Stimulated activated naive CD4-positive, alpha-beta T cell (primary cell): ENCODE data around the gene RNF128.

Experiments used
- DNase-seq, 6 experiments: peaks; one replicate each; lab custom pipeline; 2025; lab: John Stamatoyannopoulos, UW

The RNF128 gene, protein sequence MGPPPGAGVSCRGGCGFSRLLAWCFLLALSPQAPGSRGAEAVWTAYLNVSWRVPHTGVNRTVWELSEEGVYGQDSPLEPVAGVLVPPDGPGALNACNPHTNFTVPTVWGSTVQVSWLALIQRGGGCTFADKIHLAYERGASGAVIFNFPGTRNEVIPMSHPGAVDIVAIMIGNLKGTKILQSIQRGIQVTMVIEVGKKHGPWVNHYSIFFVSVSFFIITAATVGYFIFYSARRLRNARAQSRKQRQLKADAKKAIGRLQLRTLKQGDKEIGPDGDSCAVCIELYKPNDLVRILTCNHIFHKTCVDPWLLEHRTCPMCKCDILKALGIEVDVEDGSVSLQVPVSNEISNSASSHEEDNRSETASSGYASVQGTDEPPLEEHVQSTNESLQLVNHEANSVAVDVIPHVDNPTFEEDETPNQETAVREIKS

GRCh38 chrX:106726485-106727437 lies at the start of gene RNF128:
Gene RNF128 (plus strand): TSS chrX:106726701. CDS start chrX:106726914, 213 bp downstream.
- no peak for DNase-seq

- DNase-seq: no peak
Measured at GRCh38 chrX:106680716-106681115, 45.8 kb upstream of the RNF128 start.

- DNase-seq: no peak
Measured at GRCh38 chrX:106684207-106684606, 42.3 kb upstream of the RNF128 start.

DNA sequence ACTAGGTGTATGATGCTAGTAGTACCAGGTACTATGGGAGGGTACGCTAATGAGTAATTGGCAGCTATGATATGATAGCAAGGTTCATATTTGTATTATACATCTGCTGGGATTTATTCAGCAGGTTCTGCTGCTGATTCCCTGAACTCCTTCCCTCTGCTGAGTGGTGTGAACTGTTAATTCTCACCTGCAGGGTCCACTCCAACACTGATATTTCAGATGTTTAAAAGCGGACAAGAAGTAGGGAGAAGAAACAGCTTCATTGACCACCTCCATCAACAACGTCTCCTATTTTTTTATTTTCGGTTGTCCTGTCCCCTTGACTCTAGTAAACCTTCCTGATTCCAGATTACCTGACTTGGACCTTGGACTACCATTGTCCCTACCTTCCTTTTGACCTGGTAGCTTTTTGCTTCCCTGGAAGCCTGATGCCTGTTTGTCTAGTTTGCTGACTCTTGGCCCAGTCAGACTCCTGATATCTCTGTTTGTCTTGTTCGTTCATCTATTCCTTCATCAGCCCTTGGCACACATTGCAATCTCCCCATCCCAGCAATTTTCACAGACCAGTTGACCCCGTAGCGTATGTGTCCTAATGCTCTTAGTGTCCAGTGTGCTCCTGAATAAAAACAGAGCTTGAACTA lies 34.0 kb upstream of the RNF128 start:
- DNase-seq: no peak

DNA sequence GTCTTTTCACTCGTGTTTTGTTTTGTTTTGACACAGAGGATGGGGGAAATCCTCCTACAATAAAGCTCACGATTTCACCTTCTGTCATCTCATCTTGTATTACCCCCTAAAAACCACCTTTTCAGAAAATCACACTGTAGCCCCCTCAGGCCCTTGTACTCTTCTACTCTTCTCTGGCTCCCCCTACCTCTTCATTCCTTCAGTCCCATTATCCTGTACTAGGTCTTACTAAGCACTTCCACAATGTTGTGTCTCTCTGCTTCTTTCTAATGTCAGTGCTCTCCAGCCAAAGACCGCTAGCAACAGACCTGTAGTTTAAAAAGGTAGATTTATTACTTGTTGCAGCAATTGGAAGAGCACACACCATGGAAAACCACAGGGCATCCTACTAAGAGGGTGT lies 30.0 kb upstream of the RNF128 start:
- no peak for DNase-seq

- DNase-seq: no peak
Measured at GRCh38 chrX:106698693-106699092, 27.8 kb upstream of the RNF128 start.

GRCh38 chrX:106702636-106703035 lies 23.9 kb upstream of the RNF128 start:
- no peak for DNase-seq

- no peak for DNase-seq
Measured at GRCh38 chrX:106706466-106706865, 20.0 kb upstream of the RNF128 start.

GRCh38 chrX:106707771-106708454 lies 18.6 kb upstream of the RNF128 start:
- no peak for DNase-seq

DNA sequence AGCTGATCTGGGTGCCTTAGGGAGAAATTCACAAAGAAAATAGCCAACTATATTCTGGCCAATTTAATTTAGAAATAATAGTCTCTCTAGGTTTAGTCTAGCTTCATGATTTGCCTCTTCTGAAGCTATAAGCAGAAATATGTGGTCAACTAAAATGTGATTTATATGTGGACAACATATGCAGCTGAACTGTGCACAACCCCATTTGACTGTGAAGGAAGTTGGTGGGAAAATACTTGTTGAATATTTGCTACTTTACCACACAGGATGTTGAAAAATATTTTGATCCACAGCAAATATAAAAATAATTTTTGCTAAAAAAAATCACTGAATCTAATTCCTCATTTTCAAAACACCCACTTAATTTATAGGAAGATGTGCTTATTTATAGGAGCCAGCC lies 15.7 kb upstream of the RNF128 start:
- DNase-seq: no peak

- no peak for DNase-seq
Measured at GRCh38 chrX:106711375-106711774, 15.1 kb upstream of the RNF128 start.

GRCh38 chrX:106716004-106716403 lies 10.5 kb upstream of the RNF128 start:
- no peak for DNase-seq

DNA sequence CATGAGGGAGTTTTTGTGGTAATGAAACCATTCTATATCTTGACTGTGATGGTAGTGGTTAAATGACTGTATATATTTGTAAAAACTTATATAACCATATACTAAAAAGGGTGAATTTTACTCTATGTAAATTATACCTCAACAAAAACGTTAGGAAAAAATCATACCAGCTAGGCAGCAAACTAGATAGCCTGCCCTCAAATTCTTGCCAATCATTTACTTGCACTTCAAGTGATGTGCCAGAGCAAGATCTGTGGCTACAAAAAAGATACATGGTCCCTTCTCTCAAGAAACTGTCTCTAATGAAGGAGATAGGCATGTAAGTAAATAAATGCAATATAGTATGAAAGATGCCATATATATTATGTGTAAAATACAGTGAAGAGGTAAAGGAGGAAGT lies 10.0 kb upstream of the RNF128 start:
- DNase-seq: no peak

GRCh38 chrX:106718709-106719108 lies 7.8 kb upstream of the RNF128 start:
- DNase-seq: no peak

DNA sequence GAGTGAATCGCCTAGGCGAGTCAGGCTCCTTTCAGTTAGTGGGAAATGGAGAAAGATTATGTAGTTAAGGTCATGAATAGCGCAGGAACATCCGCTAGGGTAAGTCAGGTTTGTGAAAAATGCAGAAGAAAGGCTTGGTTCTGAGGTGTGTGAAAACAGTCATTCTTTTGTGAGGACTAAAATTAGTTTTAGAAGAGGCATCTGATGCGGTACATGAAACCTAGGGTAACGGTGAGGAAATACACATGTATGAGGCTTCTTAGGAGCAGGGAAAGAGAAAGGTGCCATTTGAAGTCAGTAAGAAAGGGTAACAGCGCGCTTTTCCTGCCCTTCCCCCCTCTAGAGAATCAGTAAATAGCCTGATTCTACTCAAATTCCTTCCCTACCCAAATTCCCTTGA lies 570 bp upstream of the RNF128 start:
- DNase-seq: no peak

DNA sequence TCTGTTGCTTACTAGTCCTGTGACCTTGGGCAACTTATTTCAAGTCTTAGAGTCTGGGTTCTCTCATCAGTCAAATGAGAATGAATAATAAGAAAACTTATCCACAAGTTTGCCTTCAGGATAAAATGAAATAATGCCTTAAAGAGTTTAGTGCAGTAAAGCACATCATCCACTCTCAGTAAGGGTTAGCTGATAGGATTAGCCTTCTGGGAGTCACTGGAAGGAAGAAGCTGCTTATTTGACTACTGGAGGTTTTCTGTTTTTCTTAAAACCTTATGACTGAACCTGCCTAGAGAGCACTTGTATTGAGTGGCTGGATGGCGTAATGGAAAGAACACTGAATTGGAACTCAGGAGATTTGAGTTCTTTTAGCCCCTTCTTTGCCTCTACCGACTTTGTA lies 1.8 kb downstream of the RNF128 start:
- no peak for DNase-seq

GRCh38 chrX:106730401-106730800 lies 3.9 kb downstream of the RNF128 start:
- no peak for DNase-seq

- no peak for DNase-seq
Measured at GRCh38 chrX:106731590-106731989, 5.1 kb downstream of the RNF128 start.

DNA sequence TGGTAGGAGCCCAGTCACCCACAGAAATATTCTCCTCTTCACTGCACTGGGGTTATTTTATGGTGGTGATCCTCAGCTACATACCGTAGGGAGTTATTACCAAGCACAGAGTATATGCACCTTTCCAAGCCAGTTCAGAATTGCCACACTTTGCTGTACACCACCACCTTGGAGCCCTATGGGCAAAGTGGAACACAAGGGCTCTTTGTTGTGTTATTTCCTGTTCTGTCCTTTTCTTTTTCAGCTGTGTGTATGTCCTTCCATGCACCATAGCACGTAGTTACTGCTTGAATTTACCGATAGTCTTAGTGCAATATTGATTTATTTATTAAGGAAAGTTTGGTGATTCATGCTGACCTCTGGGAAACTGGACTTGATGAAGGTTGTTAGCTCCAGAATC lies 8.3 kb downstream of the RNF128 start:
- DNase-seq: no peak

- no peak for DNase-seq
Measured at GRCh38 chrX:106740193-106740780, 13.8 kb downstream of the RNF128 start.

- no peak for DNase-seq
Measured at GRCh38 chrX:106742193-106742592, 15.7 kb downstream of the RNF128 start.
